GM23248 (cell line): ENCODE measurements around the gene MPPED2.

ENCODE experiments used
- EZH2 ChIP-seq: fragments of 200-600 bp; sonication (generic); IDR thresholded peaks from 2 replicates; pipeline ENCODE4 v1.6.1; 2018; ENCODE audit warnings: antibody characterized with exemption, mild to moderate bottlenecking; ENCODE audit not compliant: insufficient read depth, poor library complexity, severe bottlenecking
- EZH2phosphoT487 ChIP-seq: fragments of 200-600 bp; sonication (generic); IDR thresholded peaks from 2 replicates; pipeline ENCODE4 v1.6.1; 2018; ENCODE audit warnings: antibody characterized with exemption, moderate library complexity, mild to moderate bottlenecking, low read depth; ENCODE audit not compliant: insufficient read depth

GRCh38 chr11:30608534-30608933 is 22.4 kb upstream of the MPPED2 start:
- TF ChIP-seq EZH2phosphoT487 (no peak), EZH2 (no peak)
